Astrocyte of the spinal cord (primary cell): ENCODE results near the gene BRF1.

Source experiments
- DNase-seq: peaks from one replicate; pipeline ENCODE4 v3.0.0; 2011; ENCODE audit warnings: low read depth, low spot score
- H3K4me3 ChIP-seq: 2 replicates; pipeline ENCODE4 v1.5.1; 2011; ENCODE audit warnings: low read depth, mild to moderate bottlenecking, low read length, moderate library complexity
- in situ Hi-C: cut with HindIII; loops from 2 replicates; pipeline ENCODE4 v1.10.0; 2017; ENCODE audit warnings: low sequenced_read_pairs
- TF ChIP-seq, protein P1 (sequence below): IDR thresholded peaks from 2 replicates; pipeline ENCODE4 v1.5.1; 2012; ENCODE audit warnings: low read depth, mild to moderate bottlenecking, low read length, inconsistent platforms

Gene BRF1

DNA sequence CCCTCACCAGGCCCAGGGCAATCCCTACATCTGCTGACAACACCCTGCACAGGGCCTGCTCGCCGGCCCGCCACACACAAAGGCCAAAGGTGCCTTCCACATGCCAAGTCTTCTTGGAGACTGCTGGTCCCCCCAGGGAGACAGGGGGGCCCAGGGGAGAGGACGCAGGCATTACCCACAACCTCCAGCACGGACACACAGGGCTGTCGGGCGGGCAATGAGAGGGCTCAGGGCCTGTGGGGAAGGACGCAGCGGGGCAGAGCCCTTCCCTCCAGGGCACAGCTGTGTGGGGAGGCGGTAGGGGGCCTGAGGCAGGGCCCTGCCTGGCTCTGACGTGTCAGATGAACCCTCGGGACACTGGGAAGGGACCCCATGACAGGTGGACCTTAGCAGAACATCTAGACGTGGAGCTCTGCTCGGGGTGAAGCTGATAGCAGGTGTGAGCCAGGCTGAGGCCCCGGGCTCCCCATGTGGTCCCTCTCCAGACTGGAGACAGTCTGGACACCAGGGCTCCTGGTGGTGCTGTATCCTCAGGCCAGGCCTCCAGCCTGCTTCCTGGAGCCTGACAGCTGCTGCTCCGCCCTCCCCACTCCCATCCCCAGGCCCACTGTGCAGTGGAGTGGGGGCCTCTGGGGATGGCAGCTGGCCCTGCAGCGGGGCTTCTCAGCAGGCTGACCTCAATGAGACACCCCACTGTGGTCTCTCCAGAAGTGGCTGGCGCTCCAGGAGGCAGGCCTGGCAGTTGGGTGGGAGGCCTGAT is 88.1 kb downstream of the BRF1 start:
- TF ChIP-seq, protein P1, sequence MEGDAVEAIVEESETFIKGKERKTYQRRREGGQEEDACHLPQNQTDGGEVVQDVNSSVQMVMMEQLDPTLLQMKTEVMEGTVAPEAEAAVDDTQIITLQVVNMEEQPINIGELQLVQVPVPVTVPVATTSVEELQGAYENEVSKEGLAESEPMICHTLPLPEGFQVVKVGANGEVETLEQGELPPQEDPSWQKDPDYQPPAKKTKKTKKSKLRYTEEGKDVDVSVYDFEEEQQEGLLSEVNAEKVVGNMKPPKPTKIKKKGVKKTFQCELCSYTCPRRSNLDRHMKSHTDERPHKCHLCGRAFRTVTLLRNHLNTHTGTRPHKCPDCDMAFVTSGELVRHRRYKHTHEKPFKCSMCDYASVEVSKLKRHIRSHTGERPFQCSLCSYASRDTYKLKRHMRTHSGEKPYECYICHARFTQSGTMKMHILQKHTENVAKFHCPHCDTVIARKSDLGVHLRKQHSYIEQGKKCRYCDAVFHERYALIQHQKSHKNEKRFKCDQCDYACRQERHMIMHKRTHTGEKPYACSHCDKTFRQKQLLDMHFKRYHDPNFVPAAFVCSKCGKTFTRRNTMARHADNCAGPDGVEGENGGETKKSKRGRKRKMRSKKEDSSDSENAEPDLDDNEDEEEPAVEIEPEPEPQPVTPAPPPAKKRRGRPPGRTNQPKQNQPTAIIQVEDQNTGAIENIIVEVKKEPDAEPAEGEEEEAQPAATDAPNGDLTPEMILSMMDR, result no peak
- in situ Hi-C loops, result no loop called here

DNA sequence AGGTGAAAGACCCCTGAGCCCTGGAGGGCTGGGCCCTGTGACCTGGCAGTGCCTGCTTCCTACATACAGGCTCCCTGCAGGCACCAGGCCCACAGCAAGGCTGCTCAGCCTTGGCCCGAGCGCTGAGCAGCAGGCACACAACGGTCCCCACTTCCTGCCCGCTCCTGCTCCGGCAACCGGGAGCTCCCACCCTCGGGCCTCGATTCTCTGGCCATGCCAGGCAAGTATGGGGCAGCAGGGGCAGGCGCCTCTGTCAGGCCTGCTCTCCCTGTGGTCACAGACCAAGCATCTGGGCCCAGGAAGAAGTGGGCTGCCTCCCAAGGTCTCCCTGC is 89.1 kb downstream of the BRF1 start:
- in situ Hi-C loops, result no loop called here
- no peak for DNase-seq
- TF ChIP-seq, protein P1, result no peak
- H3K4me3 ChIP-seq, result no peak overlapping the region

More for the DNA sequence above, 88.1 kb downstream of the BRF1 start:
- H3K4me3 ChIP-seq, result no peak overlapping the region
- no peak for DNase-seq

DNA sequence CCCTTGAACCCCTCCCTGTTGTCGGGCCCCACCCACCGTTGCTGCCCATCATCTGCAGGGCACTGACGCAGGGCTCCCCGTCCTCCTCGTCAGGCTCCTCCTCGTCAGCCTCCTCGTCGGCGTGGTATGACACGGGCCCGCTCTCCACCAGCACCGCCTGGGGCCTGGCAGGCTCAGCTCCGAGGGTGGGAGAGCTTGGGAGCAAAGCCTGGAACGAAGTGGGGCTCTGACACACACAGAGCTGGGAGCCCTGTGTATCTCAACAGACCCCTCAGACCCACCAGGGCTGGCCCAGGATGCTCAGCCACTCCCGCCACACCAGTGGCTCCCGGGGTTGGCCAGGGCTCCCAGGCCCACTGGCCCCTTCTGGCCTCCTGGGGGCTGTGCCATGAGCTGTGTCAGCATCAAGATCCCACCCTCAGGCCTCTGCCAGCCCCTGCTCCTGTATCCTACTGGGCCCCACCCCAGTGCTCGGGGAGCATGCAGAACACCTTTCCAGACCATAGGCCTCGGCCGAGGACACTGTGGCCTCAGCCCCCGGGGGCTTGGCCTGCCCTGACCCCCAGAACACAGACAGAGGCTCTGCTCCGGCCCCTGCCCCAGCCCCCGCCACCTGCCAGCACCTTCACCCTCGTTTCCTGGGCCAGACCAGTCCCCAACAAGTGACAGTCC is 89.6 kb downstream of the BRF1 start:
- no peak for DNase-seq
- no peak overlapping the region for H3K4me3 ChIP-seq
- TF ChIP-seq, protein P1, result no peak
- in situ Hi-C loops, result no loop called here

DNA sequence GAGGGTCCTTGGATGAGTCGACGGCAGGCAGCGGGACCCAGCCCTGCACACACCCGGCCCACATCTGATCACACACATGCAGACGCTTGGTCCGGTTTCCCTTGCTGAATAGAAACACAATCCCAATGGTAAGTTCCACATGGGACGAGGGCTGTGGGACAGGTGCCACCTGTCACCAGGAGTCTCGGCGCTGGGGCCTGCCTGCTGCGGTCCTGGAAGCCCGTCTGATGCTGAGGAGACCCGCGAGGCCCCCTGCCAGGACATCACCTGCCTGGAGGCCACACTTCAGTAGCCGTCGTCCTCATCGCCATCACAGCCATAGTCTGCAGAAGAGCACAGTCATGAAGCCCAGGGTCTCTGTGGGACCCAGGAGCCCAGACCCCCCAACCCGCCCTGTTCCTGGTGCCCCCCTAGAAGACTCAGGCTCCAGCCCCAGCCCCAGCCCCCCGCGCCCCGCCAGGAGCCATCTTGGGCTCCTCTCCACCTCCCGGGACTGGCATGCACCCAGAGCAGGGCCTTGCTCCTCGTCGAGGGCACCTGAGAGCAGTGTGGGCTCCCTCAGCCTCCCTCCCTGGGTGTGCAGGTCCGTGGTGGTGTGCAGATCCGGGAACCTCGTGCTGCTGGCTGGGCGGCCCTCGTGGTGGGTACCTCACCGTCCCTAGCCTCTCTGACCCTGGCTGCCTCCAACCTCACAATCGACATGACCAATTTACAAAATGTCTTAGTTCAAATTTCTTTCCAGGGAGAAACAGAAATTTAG is 90.4 kb downstream of the BRF1 start:
- DNase-seq, result no peak
- H3K4me3 ChIP-seq, result no peak overlapping the region
- TF ChIP-seq, protein P1, result no peak
- in situ Hi-C loops, result no loop called here

DNA sequence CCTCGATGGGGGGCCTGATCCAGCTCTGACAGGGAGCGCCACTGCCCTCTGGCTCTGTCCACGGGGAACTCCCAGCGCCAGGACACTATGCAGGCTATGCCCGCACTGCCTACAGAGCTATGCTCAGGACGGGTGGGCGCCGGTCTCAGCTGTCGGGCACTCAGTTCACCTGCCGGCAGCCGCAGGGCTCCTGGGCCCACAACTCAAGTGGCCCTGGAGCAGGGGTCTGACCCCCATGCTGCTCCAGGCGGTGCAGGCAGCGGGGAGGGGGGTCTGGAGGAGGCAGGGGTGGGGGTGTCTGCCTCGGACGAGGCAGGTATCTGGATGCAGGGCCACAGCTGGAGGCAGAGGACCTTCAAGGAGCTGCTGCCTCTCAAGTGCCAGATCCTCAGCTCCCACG is 91.2 kb downstream of the BRF1 start:
- in situ Hi-C loops, result no loop called here
- TF ChIP-seq, protein P1, result no peak
- DNase-seq, result no peak
- H3K4me3 ChIP-seq, result no peak overlapping the region

DNA sequence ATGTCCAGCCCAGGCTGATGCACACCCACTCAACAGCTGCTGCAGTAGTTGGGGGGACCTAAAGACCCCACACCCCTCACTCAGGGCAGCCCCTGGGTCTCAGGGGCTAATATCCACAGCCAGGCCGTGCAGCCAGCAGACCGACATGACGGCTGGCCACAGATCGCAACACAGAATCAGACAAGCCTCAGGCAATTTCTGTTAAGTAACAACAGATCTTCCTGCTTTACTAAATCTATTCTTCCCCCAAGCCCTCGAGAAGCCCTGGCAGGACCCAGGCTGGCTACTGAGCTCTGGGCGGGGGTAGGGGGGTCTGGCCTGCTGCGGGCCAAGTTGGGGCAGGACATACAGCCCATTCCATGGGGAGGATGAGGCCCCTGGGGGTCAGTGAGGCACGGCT is 91.7 kb downstream of the BRF1 start:
- no peak for DNase-seq
- in situ Hi-C loops, result no loop called here
- H3K4me3 ChIP-seq, result no peak overlapping the region
- TF ChIP-seq, protein P1, result no peak
